Bronchial epithelial cell (primary cell): Measurements from ENCODE around the gene PALB2. TPM values are rescaled to one million over a fixed set of nuclear protein-coding genes. Genes with fewer than 3 reads are reported as not detected.

ENCODE experiments used
- DNase-seq: peaks from one replicate; pipeline ENCODE4 v3.0.0-alpha.2; 2010; ENCODE audit warnings: low read depth
- FAIRE-seq: peaks from 2 replicates; lab custom pipeline; 2011; peaks lifted over from hg19 to GRCh38; lab: Jason Lieb, UNC
- H3K27me3 ChIP-seq: 2 replicates; pipeline ENCODE4 v1.5.1; 2011; ENCODE audit warnings: low read length; ENCODE audit not compliant: control insufficient read depth, insufficient read depth
- H3K36me3 ChIP-seq: 2 replicates; pipeline ENCODE4 v1.5.1; 2011; ENCODE audit warnings: low read length; ENCODE audit not compliant: control insufficient read depth, insufficient read depth
- H3K4me3 ChIP-seq: 2 replicates; pipeline ENCODE4 v1.5.1; 2011; ENCODE audit warnings: mild to moderate bottlenecking, low read depth, low read length, control low read depth
- CTCF ChIP-seq: IDR thresholded peaks from 2 replicates; pipeline ENCODE4 v1.5.1; 2011; ENCODE audit warnings: mild to moderate bottlenecking, moderate library complexity, low read length, control low read depth, inconsistent platforms; ENCODE audit not compliant: insufficient read depth, severe bottlenecking
- total RNA-seq: library from RNA; depleted of rRNA; stranded (reverse); fragments of >200 nt; gene quantifications from 2 replicates; pipeline ENCODE4 v1.2.1, GENCODE V29; 2014

Gene PALB2
- total RNA-seq, result 9.7 TPM in 2 replicates

DNA sequence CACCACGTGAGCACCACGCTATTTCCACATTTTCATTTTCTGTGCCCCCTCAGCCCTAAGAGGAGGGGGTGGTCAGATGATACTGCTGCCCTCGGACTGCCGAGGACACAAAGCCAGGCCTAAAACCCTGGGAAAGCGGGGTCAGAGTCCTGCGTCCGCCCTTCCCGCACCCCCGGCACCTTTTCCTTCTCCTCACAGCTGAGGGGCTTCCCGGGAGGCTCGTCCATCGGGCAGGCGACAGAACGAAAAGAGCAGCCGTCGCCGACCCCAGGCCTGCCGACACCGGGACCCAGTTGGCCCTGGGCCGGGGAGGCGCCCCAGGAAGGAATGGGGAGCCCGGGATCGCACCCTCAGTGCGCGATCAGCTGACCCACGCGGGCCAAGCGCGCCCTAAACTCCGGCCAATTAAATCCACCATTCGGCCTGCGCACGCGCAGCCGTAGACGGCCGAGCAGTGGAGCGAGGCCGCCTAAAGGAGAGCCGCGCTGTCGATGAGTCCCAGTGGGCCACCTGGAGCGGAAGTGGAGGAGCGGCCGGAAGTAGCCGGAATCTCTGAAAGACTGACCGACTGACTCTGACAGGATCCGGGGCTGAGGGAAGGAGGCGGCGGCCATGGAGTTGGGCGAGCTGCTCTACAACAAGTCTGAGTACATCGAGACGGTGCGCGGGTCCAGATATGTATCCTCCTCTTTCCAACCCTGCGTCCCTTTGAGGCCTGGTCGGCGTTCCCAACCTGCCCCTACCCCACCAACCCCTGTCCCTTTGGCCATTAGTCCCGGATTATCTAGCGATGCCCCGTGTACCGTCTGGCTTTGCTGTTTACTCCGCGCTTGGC is at the start of gene PALB2, which contains the start of gene DCTN5:
PALB2 (minus strand) TSS at position 380 of the 835 bp plus-strand sequence; CDS start at position 227, 153 bp downstream.
DCTN5 (plus strand) TSS at position 536 of the 835 bp plus-strand sequence; CDS start at position 613, 77 bp downstream.
- FAIRE-seq, result no peak
- no peak for TF ChIP-seq CTCF
- H3K4me3 ChIP-seq, result peak within 1 kb of the TSS; percentile 96
- H3K27me3 ChIP-seq, result no peaks in the 10 kb centered on the region
- peaks cover 7% of the 10 kb centered on the region for H3K36me3 ChIP-seq
- peak; percentile 89 for DNase-seq

DNA sequence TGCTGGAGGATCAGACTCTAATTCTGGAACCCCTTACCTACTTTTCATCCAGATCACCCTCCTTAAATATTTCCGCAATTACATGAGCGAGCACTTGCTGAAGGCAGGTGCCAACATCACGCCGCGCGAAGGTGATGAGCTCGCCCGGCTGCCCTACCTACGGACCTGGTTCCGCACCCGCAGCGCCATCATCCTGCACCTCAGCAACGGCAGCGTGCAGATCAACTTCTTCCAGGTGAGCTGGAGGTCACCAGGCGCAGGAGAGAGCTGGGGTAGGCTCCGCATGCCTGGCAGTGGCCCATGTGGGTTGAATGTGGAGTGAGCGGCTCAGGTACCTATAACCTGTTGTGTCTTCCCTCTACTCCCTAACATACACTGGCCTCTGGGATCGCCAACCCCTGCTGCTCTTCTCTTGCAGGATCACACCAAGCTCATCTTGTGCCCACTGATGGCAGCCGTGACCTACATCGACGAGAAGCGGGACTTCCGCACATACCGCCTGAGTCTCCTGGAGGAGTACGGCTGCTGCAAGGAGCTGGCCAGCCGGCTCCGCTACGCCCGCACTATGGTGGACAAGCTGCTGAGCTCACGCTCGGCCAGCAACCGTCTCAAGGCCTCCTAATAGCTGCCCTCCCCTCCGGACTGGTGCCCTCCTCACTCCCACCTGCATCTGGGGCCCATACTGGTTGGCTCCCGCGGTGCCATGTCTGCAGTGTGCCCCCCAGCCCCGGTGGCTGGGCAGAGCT is 48.5 kb upstream of the PALB2 start:
- peaks cover 28% of the 10 kb centered on the region for H3K36me3 ChIP-seq
- FAIRE-seq (no peak), DNase-seq (no peak)
- no peak for TF ChIP-seq CTCF
- H3K4me3 ChIP-seq, result no peak overlapping the region
- H3K27me3 ChIP-seq, result no peaks in the 10 kb centered on the region

GRCh38 chr16:23687034-23687808 is 46.1 kb upstream of the PALB2 start:
- Histone ChIP-seq H3K27me3 (no peaks in the 10 kb centered on the region), H3K4me3 (no peak overlapping the region), H3K36me3 (peaks cover 36% of the 10 kb centered on the region)
- DNase-seq (no peak), FAIRE-seq (no peak)
- TF ChIP-seq CTCF, result no peak

GRCh38 chr16:23683487-23683886 is 42.4 kb upstream of the PALB2 start:
- Histone ChIP-seq H3K36me3 (peaks cover 24% of the 10 kb centered on the region), H3K27me3 (no peaks in the 10 kb centered on the region), H3K4me3 (no peak overlapping the region)
- no peak for FAIRE-seq
- no peak for TF ChIP-seq CTCF
- DNase-seq, result no peak

DNA sequence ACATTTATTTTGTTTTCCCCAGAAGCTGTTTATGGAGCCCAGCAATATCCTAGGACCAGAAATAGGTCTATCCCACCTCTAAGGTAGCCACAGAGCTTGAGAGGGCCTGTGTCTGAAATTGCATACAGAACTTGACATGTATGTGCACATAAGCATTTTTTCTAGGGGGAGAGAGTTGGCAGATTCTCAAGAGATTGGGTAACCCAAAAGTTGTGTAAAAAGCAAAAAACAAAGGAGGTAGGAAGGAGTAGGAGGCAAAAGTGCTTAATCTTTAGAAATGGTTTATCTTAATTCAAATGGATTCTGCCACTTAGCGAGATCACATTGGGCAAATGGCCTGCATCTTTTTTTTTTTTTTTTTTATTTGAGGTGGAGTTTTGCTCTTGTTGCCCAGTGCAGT is 41.1 kb upstream of the PALB2 start:
- TF ChIP-seq CTCF, result no peak
- FAIRE-seq, result no peak
- Histone ChIP-seq H3K36me3 (peaks cover 16% of the 10 kb centered on the region), H3K27me3 (no peaks in the 10 kb centered on the region), H3K4me3 (no peak overlapping the region)
- peak; percentile 42 for DNase-seq
